Activated CD4-positive, alpha-beta T cell treated with anti-CD3 and anti-CD28 coated beads, Interleukin-2, Interleukin-4, amounts not matched to agents 100 ng/mL and 50 ng/mL, durations not matched to agents 16 hours and 8 hours (primary cell): ENCODE data around the gene RTP5.
"Not testable (repeated sequence)": the region's sequence is repeated elsewhere in the genome, so short reads cannot be mapped to it uniquely, and the experiment has no call there.

Experiments used
- DNase-seq: peaks from one replicate; pipeline ENCODE4 v3.0.0-alpha.2; 2020; ENCODE audit warnings: low spot score

RTP5 gene

DNA sequence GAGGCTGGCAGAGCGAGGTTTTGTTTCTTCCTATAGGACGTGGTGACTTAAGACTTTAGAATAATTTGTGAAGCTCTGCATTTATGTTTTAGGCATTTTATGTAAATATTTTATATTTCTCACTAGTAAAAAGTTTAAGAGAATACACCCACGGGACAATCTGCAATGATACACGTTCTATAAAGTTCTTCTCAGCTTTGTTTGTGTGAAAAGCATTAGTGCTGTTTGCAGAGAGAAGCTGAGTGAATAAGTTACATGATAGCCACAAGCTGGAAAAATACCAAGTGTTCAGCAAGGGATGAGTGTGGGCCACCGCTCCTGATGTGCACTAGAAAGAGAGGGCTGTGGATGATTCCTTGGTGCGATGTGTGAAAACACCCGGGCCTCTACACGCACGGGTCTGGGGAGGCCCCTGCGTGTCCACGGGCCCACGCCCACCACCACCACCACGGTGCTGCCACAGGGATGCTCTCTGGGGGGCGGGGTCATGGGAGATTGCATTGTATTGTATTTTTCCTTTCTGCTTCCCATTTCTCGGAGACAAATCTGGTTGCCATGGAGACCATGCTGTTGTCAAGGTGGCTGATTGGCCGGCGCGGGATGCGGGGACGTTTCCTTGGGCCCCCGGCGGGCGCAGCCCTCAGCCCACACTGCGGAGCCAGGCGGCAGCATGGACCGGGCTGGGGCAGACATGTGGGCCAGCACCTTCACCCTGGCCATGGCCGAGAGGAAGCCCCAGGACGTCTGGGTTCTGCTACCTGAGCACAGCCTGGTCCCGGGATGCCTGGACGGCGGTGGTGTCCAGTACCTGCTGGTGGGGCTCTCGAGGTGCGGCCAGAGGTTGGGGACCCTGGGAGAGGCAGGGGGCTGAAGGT lies at the start of gene RTP5:
Gene RTP5 (plus strand): TSS at position 643 of the 875 bp plus-strand sequence. CDS start 28 bp downstream, at position 671.
- DNase-seq, result no peak

DNA sequence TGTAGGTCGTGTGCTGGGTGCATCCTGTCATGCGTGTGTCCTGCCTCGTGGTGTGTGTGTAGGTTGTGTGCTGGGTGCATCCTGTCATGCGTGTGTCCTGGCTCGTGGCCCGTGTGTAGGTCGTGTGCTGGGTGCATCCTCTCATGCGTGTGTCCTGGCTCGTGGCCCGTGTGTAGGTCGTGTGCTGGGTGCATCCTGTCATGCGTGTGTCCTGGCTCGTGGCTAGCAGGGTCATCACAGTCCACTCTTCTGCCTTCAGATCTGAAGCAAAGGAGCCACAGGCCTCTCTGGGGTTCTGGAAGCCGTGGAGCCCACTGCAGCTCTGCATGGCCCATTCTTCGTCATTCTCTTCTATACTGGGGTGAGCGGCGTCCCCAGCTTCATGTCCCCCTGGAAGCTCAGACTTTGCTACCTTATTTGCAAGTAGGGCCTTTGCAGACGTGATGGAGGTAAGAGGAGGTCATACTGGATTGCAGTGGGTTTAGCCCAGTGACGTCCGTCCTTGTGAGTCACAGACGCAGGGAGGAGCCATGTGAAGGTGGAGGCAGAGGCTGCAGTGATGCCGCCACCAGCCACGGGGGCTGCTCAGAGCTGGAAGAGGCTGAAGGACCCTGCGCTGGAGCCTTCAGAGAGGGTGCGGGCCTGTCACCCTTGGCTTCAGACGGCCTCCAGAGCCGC lies 49.4 kb upstream of the RTP5 start:
- DNase-seq, result not testable (repeated sequence)

DNA sequence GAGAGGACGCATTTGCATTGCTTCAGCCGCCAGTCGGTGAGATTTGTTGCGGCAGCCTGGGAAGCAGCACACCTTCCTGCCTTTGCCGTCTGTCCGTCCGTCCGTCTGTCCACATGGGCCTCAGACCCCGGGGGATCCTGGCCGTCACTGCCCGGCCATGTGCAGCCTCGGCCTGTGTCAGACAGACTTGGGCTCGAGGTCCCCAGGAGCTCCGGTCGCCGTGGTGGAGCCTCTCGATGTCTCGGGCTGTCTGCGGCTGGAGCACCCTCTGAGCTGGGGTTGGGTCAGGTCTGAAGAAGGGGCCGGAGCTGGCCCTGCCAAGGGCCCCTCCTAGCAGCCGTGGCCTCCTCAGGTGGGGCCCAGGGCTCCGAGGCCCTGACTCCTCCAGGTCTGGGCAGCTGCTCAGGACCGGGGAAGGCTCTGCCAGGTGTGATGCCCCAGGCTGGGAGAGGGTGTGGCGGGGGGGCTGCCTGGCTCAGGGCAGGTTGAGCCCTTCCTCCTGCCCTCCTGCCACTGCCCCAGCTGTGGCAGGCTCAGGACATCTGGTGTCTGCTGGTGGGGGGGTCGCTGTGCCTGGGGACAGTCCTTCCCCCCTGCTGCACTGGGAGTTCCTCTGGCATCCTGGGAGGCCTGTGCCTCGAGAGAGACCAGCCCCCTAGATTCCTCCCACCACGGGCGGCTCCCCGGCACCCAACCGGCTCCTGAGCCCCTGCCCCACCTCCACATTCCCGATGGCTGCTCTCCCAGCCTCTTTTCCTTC lies 48.7 kb upstream of the RTP5 start:
- no peak for DNase-seq

DNA sequence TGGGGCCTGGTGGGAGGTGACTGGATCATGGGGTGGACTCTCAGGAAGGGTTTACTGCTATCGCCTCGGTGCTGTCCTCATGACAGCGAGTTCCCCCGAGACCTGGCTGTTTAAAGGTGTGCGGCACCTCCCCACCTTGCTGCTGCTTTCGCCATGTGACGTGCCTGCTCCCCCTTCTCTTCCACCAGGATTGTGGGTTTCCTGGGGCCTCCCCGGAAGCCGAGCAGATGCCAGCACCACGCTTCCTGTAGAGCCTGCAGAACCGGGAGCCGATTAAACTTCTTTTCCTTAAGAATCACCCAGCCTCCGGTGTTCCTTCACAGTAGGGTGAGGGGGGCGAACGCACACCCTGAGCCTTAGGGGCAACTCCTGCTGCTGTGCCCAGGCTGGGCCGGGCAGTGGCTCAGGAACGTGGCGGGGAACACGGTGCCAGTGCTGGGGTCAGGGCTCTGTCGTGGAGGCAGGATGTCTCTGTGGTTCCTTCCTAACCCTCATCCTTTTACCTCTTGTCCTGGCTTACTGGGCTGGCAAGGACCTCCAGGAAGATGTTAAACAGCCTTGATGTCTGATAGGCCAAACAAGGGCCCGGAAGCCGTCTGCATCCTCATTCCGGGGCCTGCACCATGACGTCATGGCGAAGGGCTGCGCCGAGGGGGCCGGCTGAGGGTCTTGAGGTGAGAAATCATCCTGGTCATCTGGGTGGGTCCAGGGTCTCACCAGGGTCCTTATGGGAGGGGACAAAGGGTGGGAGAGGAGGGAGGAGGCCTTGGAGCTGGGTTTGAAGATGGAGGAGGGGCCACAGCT lies 47.9 kb upstream of the RTP5 start:
- DNase-seq, result no peak

DNA sequence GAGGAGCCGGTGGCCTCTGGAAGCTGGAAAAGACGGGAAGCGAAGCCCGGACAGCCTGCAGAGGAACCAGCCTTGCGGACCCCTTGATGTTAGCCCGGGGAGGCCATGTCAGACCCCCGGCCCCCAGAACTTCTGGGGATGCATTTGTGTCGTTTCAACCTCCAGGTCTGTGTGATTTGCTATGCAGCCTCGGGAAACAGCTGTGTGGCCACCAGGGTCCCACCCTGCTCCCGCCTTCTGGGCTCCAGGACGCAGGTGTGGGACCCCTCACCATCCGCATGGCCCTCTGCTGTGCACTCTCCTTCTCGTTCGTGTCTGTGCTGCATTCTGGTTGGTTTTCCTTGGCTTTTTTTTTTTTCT lies 47.3 kb upstream of the RTP5 start:
- no peak for DNase-seq

DNA sequence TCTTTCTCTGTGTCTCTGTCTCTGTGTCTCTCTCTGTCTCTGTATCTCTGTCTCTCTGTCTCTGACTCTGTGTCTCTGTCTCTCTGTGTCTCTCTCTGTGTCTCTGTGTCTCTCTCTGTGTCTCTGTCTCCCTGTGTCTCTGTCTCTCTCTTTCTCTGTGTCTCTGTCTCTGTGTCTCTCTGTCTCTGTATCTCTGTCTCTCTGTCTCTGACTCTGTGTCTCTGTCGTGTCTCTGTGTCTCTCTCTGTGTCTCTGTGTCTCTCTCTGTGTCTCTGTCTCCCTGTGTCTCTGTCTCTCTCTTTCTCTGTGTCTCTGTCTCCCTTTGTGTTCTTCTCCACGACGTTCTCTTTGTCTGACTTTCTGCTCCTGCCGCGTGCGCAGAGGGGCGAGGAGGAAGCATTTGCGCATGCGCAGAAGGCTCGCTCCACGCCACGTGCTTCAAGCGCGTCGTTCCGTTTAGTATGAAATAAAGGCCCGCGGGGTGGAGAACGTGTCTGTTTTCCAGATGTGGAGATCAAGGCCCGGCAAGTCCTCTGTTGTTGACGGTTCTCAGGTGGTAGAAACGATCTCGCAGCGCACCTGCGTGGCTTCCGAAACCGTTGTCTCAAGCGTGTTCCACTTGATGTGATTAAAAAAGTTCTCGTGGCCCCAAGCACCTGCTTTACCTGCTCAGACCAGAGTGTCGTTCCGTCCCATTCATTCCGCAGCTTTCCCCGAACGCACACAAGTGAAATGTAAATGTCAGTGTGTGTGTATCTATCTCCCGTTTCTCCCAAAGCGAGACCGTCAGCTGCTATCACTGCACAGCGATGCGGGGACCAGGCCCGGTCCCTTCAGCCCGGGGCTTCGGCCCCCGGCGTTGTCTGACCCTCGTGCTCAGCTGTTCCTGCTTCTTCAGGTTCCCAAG lies 45.7 kb upstream of the RTP5 start:
- DNase-seq, result not testable (repeated sequence)

DNA sequence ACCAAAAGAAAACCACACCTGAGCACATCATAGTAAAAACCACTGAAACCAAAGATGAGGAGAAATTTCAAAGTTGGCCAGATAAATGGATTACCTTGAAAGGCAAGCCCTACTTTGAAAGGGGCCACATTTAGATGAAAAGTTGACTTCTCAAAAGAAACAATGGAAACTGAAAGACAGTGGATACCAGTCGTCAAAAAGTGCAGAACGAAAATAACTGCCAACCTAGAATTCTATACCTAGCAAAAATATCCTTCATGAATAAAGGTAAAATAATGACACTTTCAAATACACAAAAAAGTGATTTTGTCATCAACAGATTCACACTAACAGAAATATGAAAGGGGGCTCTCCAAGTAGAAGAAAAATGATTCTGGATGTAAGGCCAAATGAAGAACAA lies 42.1 kb upstream of the RTP5 start:
- DNase-seq, result no peak

DNA sequence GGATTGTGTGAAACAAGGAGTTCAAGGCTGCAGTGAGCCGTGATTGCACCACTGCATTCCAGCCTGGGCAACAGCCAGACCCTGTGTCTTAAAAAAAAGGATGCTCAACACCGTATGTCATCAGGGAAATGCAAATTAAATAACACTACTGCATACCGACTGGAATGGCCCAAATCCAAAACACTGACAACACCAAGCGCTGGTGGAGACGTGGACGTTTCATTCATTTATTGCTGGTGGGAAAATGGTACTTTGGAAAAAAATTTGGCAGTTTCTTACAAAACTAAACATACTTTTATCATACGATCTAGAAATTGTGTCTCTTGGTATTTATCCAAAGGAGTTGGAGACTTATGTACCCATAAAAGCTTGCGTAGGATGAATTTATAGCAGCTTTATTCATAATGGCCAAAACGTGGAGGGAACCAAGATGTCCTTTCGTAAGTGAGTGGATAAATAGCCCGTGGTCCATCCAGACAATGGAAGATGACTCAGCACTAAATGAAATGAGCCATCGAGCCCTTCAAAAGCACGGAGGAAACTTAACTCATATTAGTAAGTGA lies 36.3 kb upstream of the RTP5 start:
- DNase-seq, result no peak

DNA sequence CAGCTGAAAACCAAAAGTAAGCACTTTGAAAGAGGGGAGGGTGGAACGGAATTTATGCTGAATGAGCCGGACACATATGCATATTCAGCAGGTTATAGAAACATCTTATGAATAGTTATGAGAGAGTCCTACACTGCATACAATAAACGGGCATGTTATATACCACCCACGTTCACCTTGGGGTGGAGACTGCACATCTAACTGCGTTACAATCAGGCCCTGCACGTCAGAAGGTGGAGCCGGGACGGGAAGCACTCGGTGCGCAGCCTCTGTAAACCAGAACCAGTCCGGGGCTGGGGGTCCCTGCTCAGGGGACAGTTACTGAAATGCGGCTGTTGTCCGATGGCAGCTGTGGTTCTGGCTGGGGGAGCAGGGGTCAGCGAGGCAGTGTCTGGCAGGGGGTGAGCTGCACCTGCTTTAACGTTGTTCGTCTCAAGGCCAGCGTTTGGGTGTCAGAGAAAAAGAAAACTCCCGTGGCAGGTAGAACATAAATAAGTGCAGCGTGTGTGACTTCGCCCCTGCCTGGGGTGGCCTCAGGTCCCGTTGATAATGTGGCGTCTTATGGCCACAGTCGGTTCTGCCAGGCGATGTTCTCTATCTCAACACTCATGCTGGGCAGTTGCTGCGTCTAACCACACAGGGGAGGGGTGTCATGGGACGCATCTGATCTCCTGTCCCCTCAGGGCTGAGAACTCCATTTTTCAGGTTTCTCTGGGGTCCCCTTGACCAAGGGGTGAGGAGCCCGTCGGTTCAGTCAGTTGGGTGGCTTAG lies 35.6 kb upstream of the RTP5 start:
- not testable (repeated sequence) for DNase-seq

DNA sequence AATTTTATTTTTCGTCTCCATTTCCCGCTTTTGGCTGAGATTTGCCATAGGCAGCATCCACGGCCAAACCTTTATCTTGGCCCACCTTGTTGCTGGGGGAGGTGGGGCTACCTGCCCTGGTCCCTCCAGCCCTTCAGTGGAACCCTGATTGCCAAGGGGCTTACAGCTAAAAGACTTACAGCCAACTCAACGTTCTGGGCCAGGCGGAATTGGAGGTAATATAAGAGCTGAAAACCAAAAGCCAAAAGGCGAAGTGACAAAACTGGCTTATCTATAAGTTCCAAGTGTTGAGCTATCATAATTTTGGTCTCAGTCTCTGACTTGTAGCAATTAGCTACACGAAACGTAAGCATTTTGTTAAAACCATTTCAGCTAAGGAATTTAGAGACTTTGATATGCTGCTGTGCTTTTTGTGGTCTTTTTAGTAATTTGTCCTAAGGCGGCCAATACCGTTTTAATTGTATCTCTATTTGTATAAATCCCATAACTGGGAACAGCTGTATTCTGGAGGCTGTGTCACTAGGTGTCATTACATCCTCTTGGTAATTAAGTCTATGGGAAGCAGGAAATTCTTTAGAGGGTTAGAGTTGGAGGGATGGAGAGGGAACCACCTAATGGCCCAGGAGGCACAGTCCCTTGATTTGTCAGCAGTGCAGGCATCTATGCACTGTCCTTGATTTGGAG lies 34.9 kb upstream of the RTP5 start:
- no peak for DNase-seq

DNA sequence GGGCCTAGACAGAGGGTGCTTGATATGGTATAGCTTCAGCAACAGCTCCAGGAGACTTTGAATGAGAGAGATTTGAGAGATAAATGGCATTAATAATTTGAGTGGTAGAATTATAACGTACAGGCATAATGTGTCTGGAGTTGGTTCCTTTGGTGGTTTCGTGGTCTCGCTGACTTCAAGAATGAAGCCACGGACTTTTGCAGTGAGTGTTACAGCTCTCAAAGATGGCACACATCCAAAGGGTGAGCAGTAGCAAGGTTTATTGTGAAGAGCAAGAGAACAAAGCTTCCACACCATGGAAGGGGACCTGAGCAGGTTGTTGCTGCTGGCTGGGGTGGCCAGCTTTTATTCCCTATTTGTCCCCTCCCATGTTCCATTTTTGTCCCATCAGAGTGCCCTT lies 33.9 kb upstream of the RTP5 start:
- no peak for DNase-seq

DNA sequence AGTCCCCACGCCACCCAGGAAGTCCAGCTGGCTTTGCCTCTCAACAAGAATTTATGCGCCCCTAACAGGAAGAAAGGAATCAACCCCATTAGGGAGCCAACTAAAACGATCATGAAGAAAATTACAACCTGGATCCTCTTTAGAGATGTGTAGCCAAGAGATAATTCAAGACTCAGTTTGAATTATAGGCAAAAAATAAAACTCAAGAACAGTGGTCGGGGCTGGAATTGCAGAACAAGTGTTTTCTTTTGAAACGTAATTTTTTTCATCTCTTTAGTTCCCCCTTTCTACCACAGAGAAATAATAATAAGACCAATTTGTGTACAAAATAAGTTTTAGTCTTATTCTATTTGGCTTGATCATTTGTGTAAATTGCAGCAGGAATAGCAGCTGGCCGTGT lies 33.2 kb upstream of the RTP5 start:
- DNase-seq, result no peak

DNA sequence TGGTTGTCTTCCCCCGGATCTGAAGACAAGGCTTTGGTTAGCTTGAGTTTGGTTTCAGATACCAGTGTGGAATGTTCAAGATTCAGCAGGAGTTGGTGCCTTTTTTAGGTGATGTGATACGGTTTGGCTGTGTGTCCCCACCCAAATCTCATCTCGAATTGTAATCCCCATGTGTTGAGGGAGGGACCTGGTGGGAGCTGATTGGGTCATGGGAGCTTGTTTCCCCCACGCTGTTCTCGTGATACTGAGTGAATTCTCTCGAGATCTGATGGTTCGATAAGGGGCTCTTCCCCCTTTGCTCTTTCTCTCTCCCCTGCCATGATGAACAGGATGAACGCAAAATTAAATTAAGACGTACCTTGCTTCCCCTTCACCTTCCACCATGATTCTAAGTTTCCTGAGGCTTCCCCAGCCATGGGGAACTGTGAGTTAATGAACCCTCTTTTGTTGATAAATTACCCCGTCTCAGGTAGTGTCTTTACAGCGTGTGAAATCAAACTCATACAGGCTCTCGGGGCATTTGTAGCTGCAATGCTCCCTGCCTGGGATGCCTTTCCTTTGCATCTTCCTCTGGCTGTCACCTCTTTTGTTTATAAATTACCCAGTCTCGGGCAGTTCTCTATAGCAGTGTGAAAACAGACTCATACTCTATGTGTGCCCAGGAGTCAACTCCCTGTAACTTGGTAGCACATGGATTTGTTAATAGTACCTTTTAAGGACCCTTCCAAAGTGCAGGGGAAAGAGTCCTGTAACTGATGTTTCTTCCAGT lies 32.1 kb upstream of the RTP5 start:
- no peak for DNase-seq

DNA sequence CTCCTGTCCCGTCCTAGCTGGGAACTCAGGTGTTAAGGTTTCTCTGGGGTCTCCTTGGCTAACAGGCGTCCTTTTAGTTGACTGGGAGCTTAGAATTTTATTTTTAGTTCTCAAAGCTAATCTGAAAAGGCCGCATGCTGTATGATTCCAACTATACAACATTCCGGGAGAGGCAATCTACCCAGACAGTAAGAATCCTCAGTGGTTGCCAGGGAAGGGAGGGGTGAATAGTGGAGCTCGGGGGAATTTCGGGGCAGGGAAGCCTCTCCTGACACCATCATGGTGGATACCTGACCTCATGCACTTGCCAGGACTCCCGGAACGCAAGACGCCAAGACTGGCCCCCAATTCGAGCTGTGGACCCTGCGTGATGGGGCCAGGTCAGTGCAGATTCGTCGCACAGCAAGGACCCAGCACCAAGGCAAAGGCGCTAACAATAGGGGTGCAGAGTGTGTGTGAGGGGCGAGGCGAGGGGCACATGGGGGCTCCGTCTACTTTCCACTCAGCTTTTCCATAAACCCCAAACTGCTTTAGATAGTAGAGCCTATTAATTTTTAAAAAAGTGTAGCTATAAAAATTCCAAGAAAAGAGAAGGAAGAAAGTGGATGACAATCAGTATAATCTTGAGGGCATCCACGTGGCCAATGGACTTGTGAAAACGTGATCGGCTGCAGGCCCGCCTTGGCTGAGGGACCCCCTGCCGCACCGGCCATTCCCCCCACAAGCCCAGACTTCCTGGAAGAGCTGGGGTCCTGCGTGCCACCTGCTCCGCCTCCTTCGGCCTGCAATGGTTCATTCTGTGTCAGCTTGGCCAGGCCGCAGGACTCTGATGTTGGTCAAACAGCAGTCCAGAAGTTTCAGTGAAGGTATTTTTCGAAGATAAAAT lies 28.1 kb upstream of the RTP5 start:
- no peak for DNase-seq

DNA sequence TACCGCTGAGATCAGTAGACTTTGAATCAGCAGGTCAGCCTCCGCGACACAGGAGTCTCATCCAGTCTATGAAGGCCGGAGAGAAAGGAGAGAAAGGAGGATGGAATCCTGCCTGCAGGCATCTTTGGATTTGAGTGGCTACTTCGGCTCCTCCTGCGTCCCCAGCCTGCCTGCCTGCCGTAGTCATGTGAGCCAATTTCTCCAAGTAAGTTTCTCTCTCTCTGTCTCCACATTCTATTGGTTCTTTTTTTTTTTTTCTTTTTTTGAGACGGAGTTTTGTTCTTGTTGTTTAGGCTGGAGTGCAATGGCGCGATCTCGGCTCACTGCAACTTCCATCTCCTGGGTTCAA lies 27.5 kb upstream of the RTP5 start:
- DNase-seq, result no peak

DNA sequence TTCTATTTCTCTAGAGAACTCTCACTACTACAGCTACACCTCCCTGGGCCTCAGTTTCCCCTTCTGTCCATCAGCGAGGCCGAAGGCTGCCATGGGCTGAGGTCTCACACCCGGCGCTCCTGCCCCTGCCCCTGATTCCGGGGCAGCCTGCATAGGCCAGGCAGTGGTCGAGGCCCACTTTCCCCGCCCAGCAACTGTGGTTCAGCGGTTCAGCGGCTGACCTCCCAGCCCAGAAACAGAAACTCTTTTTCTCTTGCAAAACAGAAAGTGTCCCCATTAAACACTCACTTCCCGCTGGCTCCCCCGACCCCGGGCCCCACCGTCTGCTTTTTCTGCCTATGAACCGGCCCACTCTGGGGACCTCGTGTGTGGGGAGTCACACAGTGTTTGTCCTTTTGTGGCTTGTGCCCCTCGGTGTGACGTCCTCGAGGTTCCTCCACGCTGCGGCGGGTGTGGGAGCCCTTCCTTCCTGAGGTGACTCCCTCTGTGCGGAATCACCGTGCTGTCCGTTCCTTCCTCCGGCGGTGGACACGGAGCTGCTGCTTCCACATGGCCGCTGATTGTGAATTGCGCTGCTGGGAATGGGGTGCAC lies 26.8 kb upstream of the RTP5 start:
- DNase-seq, result peak; percentile 24
